ENCODE measurements around the gene STYXL2. TPM values are rescaled to one million over a fixed set of nuclear protein-coding genes. Genes with fewer than 3 reads are reported as not detected.

STYXL2 gene
- total RNA-seq, 1 donor from 2014 or later = 0.06 TPM

DNA sequence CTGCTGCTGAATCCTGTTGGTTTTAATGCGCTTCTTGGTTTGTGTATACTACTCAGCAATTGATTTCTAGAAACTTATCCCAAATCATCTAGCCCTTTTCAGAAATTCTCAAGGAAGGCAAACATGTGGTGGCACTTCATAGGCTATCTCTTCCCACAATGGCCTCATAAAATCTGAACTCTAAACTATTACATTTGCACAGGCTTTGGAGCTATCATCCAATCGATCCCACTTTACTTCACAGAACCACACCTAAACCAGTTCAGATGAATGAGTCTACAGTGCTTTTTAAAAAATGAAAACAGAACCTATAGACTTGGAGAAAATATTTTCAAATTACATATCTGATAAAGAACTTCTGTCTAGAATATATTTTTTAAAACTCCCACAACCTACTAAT lies 6.9 kb downstream of the STYXL2 start:
- H3K9ac ChIP-seq = no peak overlapping the region
- no peaks in the 10 kb centered on the region for H3F3A ChIP-seq (ENCODE audit: low read depth)
- H3K27ac ChIP-seq = no peak overlapping the region
- H4K20me1 ChIP-seq (ENCODE audit: low read depth) = no peaks in the 10 kb centered on the region
- H2AFZ ChIP-seq (replicated peaks) = no peak overlapping the region
- no peaks in the 10 kb centered on the region for H3K79me2 ChIP-seq (ENCODE audit: low read depth)
- no peak overlapping the region for H3K4me3 ChIP-seq
- H3K4me2 ChIP-seq = no peak overlapping the region
- Mint-ChIP-seq H3K4me3 (no peak overlapping the region), H3K27me3 (ENCODE audit: insufficient read depth, low read depth) (no peaks in the 10 kb centered on the region), H3K36me3 (peaks cover 2% of the 10 kb centered on the region), H3K9me3 (peaks cover 8% of the 10 kb centered on the region), H3K4me1 (peaks cover 18% of the 10 kb centered on the region), H3K27ac (no peak overlapping the region)
- H3K9me3 ChIP-seq (ENCODE audit: low read depth) = no peaks in the 10 kb centered on the region
- H3K4me1 ChIP-seq = peaks cover 16% of the 10 kb centered on the region
- H3K36me3 ChIP-seq = no peaks in the 10 kb centered on the region
- H3K27me3 ChIP-seq = no peaks in the 10 kb centered on the region
- TF ChIP-seq EZH2phosphoT487 (IDR thresholded peaks at IDR 0.05) (no peak), EZH2 (IDR thresholded peaks at IDR 0.05) (no peak)
- TF ChIP-seq, protein P1, sequence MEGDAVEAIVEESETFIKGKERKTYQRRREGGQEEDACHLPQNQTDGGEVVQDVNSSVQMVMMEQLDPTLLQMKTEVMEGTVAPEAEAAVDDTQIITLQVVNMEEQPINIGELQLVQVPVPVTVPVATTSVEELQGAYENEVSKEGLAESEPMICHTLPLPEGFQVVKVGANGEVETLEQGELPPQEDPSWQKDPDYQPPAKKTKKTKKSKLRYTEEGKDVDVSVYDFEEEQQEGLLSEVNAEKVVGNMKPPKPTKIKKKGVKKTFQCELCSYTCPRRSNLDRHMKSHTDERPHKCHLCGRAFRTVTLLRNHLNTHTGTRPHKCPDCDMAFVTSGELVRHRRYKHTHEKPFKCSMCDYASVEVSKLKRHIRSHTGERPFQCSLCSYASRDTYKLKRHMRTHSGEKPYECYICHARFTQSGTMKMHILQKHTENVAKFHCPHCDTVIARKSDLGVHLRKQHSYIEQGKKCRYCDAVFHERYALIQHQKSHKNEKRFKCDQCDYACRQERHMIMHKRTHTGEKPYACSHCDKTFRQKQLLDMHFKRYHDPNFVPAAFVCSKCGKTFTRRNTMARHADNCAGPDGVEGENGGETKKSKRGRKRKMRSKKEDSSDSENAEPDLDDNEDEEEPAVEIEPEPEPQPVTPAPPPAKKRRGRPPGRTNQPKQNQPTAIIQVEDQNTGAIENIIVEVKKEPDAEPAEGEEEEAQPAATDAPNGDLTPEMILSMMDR (IDR thresholded peaks at IDR 0.05) = no peak
- DNase-seq (ENCODE audit: low spot score) = no peak

DNA sequence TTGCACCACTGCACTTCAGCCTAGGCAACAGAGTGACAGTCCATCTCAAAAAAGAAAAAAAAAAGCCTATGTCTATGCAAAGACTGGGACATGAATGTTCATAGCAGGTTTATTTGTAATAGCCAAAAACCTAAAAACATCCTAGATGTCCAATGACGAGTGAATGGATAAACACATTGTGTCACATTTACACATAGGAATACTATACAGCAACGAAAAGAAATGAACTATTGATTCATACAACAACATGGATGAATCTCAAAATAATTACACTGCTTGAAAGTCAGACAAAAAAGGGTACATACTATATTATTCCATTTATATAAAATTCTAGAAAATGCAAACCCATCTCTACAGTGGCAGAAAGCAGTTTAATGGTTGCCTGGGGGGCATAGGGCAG lies 7.9 kb downstream of the STYXL2 start:
- H3K27ac ChIP-seq = no peak overlapping the region
- no peaks in the 10 kb centered on the region for H3K9me3 ChIP-seq (ENCODE audit: low read depth)
- Mint-ChIP-seq H3K4me1 (peaks cover 23% of the 10 kb centered on the region), H3K27me3 (ENCODE audit: insufficient read depth, low read depth) (no peaks in the 10 kb centered on the region), H3K4me3 (no peak overlapping the region), H3K36me3 (peaks cover 2% of the 10 kb centered on the region), H3K27ac (no peak overlapping the region), H3K9me3 (peaks cover 7% of the 10 kb centered on the region)
- no peak overlapping the region for H3K4me2 ChIP-seq
- H3F3A ChIP-seq (ENCODE audit: low read depth) = no peaks in the 10 kb centered on the region
- H3K36me3 ChIP-seq = no peaks in the 10 kb centered on the region
- no peak overlapping the region for H3K9ac ChIP-seq
- H2AFZ ChIP-seq (replicated peaks) = no peak overlapping the region
- H3K79me2 ChIP-seq (ENCODE audit: low read depth) = no peaks in the 10 kb centered on the region
- H3K4me1 ChIP-seq = peaks cover 22% of the 10 kb centered on the region
- H3K4me3 ChIP-seq = no peak overlapping the region
- no peaks in the 10 kb centered on the region for H4K20me1 ChIP-seq (ENCODE audit: low read depth)
- TF ChIP-seq EZH2phosphoT487 (IDR thresholded peaks at IDR 0.05) = no peak
- TF ChIP-seq, protein P1 (IDR thresholded peaks at IDR 0.05) = no peak
- TF ChIP-seq EZH2 (IDR thresholded peaks at IDR 0.05) = no peak
- no peak for DNase-seq (ENCODE audit: low spot score)
- H3K27me3 ChIP-seq = no peaks in the 10 kb centered on the region

- peaks cover 2% of the 10 kb centered on the region for H3K36me3 Mint-ChIP-seq
- Histone ChIP-seq H4K20me1 (ENCODE audit: low read depth) (no peaks in the 10 kb centered on the region), H3K27ac (peak overlapping the region; percentile 14), H3K27me3 (no peaks in the 10 kb centered on the region), H3F3A (ENCODE audit: low read depth) (no peaks in the 10 kb centered on the region), H3K9me3 (ENCODE audit: low read depth) (no peaks in the 10 kb centered on the region), H3K9ac (no peak overlapping the region), H3K79me2 (ENCODE audit: low read depth) (no peaks in the 10 kb centered on the region), H2AFZ (replicated peaks) (peak overlapping the region; percentile 77), H3K4me3 (no peak overlapping the region), H3K4me2 (no peak overlapping the region), H3K4me1 (peaks cover 22% of the 10 kb centered on the region), H3K36me3 (no peaks in the 10 kb centered on the region)
- peaks cover 3% of the 10 kb centered on the region for H3K9me3 Mint-ChIP-seq
- peaks cover 23% of the 10 kb centered on the region for H3K4me1 Mint-ChIP-seq
- no peak overlapping the region for H3K4me3 Mint-ChIP-seq
- DNase-seq (ENCODE audit: low spot score) = no peak
- peak overlapping the region; percentile 35 for H3K27ac Mint-ChIP-seq
- peaks cover 2% of the 10 kb centered on the region for H3K27me3 Mint-ChIP-seq (ENCODE audit: insufficient read depth, low read depth)
- TF ChIP-seq, protein P1 (IDR thresholded peaks at IDR 0.05) = no peak
- TF ChIP-seq EZH2 (IDR thresholded peaks at IDR 0.05) (no peak), EZH2phosphoT487 (IDR thresholded peaks at IDR 0.05) (no peak)
Measured at GRCh38 chr1:167102906-167103573, 9.2 kb downstream of the STYXL2 start.
